ENCODE data around the gene ZBTB47.

ZBTB47 gene

DNA sequence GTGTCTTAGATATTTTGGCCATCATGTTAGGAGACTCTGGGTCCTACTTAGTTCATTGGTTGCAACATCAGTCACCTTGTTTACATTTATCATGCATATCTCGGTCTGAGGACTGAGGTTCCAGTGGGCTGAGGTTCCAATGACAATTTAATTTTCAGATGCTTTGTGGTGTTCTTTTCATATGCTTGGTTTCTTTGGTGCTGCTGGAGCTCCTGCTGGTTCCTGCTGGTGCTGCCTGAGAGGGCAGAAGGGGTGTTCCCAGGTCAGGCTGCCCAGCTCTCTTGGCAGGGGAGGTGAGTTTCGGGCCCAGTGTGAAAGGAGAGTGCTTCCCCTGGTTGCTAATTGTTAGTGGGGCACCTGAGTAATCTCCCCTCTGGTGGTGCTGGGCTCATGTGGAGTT, 24.9 kb downstream of the ZBTB47 start:
- in situ Hi-C loops (cut with HindIII; ENCODE audit: low pct_ligation_motif_present, low pct_unique_long_range_greater_than_20kb, low sequenced_read_pairs): no loop called here
- DNase-seq: no peak

DNA sequence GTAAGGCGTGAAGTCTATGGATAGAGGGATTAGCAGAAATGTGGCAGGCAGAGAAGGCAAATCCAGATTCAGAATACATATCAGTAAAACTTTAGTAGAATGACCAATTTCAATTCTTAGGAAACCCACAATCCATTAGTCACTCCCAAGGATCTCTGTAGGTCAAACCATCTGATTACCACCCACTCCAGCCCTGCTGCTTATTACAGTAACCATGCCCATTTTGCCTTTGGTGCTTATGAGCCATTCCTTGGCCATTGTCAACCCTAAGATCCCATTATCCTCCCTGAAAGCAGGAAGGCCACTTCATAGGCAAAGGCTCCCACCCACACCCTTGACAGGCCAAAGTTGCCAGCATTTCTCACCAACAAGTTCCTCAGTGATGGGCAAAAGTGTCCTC, 26.8 kb downstream of the ZBTB47 start:
- in situ Hi-C loops (cut with HindIII; ENCODE audit: low pct_ligation_motif_present, low pct_unique_long_range_greater_than_20kb, low sequenced_read_pairs): no loop called here
- DNase-seq: no peak

DNA sequence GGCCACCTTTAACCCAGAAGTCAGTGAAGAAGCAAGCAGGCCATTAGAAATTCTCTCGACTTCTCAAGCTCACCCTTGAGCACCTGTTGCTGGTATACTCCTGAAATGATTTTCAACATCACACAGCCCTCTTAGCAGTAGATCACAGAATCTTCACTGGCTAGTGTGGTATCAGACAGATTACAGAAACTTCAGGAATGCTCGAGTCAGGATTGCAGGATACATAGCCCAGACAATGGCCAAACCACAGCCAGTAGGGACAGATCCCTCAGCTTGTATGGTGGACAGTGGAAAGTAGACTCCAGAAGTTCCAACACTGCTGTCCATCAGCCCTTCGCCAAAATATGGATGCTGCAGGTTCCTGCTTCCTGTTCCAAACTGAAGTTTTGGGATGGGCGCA, 27.3 kb downstream of the ZBTB47 start:
- in situ Hi-C loops (cut with HindIII; ENCODE audit: low pct_ligation_motif_present, low pct_unique_long_range_greater_than_20kb, low sequenced_read_pairs): no loop called here
- no peak for DNase-seq

DNA sequence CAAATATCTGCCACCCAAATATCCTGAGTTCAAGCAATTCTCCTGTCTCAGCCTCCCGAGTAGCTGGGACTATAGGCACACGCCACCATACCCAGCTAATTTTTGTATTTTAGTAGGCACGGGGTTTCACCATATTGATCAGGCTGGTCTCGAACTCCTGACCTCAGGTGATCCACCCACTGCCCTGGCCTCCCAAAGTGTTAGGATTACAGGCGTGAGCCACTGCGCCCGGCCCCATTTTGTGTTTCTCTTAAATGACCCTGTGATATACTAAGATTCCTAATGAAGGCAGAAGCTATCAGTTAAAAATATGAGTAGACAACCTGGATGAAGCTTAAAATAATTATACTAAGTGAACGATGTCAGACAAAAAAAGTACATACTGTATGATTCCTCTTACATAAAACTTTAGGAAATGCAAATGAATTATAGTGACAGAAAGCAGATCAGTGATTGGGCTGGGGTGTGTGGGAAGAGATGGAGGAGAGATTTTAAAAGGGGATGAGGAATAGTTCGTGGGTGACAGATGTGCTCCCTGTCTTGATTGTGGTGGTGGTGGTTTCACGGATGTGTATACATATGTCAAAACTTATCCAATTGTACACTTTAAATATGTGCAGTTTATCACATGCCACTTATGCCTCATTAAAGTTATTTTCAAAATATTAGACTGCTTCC, 28.0 kb downstream of the ZBTB47 start:
- DNase-seq: no peak
- in situ Hi-C loops (cut with HindIII; ENCODE audit: low pct_ligation_motif_present, low pct_unique_long_range_greater_than_20kb, low sequenced_read_pairs): no loop called here

DNA sequence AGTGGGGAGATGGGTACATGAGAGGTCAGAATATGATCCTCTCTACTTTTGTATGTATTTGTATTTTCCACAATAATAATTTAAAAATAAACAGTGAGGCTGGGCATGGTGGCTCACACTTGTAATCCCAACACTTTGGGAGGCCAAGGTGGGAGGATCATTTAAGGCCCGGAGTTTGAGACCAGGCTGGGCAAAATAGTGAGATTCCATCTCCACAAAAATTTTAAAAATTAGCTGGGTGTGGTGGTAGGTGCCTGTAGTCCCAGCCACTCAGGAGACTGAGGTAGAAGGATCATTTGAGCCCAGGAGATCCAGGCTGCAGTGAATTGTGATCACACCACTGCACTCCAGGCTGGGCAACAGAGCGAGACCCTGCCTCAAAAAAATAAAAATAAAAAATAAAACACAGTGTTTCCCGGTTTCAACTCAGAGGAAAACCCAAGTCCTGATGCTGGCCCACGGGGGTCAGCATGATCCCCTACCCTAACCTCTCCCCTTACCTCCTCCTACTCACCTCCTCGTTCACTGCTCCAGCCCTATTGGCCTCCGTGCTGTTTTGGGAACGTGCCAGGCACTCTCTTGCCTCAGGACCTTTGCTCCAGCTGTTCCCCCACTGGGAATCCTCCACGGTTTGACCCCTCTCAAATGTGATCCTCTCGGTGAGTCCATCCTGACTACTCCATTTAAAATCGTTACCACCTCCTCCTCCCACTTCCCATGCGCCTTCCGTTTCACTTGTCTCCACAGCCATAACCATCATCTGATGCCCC, 29.0 kb downstream of the ZBTB47 start:
- in situ Hi-C loops (cut with HindIII; ENCODE audit: low pct_ligation_motif_present, low pct_unique_long_range_greater_than_20kb, low sequenced_read_pairs): no loop called here
- DNase-seq: no peak

DNA sequence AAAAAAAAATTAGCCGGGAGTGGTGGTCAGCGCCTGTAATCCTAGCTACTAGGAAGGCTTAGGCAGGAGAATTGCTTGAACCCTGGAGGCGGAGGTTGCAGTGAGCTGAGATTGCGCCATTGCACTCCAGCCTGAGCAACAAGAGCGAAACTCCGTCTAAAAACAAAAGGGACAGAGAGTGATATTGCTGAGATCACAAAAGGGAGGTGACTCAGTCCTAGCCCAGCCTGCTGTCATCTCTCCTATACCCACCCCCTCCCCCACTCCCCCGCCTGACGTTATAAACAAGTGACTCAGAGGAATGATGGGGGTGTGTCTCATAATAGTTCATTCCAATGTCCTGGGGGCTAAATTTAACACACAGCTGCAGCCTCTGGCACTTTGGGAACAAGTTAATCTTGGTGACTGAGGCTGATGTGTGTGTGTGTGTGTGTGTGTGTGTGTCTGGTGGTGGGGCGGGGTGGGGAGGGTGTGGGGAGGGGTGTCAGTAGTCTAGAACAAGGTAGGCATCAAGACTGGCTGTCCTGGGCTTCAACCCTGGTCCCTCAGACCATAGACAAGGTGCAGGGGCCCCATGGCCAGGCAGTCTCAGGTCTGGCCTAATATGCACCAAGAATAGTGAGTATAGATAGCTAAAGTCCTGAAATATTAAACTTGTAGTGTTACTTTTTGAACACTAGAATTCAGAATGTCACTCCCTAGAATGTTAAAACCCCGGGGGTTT, 30.5 kb downstream of the ZBTB47 start:
- in situ Hi-C loops (cut with HindIII; ENCODE audit: low pct_ligation_motif_present, low pct_unique_long_range_greater_than_20kb, low sequenced_read_pairs): no loop called here
- DNase-seq: peak; percentile 76

DNA sequence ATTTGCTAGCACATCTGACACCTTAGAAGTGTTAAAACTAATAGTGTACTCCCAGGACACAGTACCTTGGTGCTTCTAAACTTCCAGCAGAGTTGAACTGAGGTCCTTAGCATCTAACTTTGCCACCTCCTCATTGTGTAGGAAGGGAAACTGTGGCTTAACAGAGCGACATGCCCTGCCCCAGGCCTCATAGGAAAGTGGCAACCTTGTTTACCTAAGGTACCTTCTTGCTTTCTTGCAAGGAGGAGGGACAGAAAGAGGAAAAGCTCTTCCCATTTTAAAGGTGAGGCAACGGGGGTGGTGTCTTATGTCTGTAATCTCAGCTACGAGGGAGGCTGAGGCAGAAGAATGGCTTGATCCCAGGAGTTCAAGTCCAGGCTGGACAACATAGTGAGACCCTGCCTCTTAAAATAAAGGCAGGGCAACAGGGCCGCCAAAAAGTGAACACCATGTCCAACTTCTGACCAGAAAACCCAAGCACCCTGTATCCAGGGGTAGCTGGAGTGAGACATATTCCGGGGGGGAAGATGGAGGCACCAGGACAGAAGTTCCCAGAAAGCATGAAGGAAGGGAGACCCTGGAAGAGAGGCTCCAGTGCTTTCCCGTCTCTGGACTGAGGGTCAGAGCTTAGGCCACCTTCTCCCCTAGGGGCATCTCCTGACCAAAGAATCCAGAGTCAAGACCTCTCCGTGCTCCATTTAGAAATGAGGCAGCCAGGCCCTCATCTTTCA, 31.3 kb downstream of the ZBTB47 start:
- DNase-seq: no peak
- in situ Hi-C loops (cut with HindIII; ENCODE audit: low pct_ligation_motif_present, low pct_unique_long_range_greater_than_20kb, low sequenced_read_pairs): no loop called here

DNA sequence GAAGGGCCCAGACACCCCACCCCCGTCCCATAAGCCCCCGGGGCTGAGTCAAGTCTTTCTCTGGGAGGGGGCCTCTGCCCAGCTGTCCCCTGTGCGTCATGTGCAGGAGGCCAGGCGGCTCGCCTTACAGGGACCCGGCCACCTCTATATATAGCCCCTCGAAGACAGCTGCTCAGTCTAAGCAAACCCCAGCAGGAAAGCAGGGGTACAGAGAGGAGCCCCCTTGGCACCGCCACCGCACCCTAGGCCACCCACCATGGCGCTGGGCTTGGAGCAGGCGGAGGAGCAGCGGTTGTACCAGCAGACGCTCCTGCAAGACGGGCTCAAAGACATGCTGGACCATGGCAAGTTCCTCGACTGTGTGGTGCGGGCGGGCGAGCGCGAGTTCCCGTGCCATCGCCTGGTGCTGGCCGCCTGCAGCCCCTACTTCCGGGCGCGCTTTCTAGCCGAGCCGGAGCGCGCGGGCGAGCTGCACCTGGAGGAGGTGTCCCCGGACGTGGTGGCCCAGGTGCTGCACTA, 31.9 kb downstream of the ZBTB47 start, which contains the start of gene KLHL40:
TSS of gene KLHL40 (plus strand) at position 175 of the 519 bp plus-strand sequence. CDS start at position 257, 82 bp downstream.
- no peak for DNase-seq
- in situ Hi-C loops (cut with HindIII; ENCODE audit: low pct_ligation_motif_present, low pct_unique_long_range_greater_than_20kb, low sequenced_read_pairs): no loop called here

DNA sequence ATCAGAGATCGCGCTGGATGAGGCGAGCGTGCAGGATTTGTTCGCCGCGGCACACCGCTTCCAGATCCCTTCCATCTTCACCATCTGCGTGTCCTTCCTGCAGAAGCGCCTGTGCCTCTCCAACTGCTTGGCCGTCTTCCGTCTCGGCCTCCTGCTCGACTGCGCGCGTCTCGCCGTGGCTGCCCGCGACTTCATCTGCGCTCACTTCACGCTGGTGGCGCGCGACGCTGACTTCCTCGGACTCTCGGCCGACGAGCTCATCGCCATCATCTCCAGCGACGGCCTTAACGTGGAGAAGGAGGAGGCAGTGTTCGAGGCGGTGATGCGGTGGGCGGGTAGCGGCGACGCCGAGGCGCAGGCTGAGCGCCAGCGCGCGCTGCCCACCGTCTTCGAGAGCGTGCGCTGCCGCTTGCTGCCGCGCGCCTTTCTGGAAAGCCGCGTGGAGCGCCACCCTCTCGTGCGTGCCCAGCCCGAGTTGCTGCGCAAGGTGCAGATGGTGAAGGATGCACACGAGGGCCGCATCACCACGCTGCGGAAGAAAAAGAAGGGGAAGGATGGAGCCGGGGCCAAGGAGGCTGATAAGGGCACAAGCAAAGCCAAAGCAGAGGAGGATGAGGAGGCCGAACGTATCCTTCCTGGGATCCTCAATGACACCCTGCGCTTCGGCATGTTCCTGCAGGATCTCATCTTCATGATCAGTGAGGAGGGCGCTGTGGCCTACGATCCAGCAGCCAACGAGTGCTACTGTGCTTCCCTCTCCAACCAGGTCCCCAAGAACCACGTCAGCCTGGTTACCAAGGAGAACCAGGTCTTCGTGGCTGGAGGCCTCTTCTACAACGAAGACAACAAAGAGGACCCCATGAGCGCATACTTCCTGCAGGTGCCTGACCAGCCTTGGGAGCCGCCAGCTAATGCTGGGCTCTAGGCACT, 32.7 kb downstream of the ZBTB47 start:
- no peak for DNase-seq
- in situ Hi-C loops (cut with HindIII; ENCODE audit: low pct_ligation_motif_present, low pct_unique_long_range_greater_than_20kb, low sequenced_read_pairs): no loop called here

DNA sequence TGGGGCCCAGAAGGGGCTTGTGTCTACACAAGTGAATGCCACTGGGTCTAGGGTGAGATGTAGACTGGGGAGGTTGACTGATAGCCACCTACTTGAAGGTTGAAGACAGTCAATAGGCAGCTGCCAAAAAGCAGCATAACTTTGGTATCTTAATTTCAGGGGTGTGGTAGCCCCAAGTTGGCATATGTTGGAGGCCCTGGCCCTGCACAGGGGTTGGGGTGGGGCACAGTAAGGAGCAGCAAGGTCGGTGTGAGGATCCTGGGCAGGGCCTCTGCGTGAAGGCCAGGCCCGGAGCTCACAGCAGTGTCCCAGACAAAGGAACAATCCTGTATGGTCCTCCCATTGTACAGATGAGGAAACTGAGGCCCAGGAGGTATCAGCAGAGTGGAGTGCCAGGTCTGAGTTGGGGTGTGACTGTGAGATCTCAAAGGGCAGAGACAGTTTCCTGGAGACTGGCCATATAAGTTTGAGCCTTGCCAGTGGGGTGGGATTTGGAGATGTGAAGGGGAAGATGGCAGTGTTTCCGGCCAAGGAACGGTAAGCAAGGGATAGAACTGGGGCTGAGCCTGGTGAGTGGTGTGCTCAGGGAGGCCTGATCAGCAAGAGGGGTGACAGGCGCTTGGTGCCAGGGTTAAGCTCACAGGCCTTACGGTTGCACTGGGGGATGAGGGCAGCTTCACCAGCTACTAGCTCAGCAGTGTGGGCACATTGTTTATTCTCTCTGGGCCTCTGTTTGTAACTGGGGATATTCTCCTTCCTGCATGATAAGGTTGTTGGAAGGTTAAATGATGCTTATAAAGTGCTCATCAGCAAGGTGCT, 33.5 kb downstream of the ZBTB47 start:
- no peak for DNase-seq
- in situ Hi-C loops (cut with HindIII; ENCODE audit: low pct_ligation_motif_present, low pct_unique_long_range_greater_than_20kb, low sequenced_read_pairs): no loop called here

DNA sequence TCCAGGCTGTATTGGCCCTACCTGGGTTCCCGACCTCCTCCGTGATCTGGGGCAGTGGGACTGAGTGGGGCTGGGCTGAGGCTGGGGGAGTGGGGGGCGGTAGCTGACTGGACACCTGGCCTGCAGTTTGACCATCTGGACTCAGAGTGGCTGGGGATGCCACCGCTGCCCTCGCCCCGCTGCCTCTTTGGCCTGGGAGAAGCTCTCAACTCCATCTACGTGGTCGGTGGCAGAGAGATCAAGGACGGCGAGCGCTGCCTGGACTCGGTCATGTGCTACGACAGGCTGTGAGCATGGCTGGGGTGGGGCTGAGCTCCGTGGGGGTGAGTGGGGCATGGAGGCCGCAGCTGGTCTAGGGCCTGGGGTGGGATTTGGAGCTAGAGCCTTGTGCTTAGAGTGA, 34.5 kb downstream of the ZBTB47 start:
- in situ Hi-C loops (cut with HindIII; ENCODE audit: low pct_ligation_motif_present, low pct_unique_long_range_greater_than_20kb, low sequenced_read_pairs): no loop called here
- no peak for DNase-seq

DNA sequence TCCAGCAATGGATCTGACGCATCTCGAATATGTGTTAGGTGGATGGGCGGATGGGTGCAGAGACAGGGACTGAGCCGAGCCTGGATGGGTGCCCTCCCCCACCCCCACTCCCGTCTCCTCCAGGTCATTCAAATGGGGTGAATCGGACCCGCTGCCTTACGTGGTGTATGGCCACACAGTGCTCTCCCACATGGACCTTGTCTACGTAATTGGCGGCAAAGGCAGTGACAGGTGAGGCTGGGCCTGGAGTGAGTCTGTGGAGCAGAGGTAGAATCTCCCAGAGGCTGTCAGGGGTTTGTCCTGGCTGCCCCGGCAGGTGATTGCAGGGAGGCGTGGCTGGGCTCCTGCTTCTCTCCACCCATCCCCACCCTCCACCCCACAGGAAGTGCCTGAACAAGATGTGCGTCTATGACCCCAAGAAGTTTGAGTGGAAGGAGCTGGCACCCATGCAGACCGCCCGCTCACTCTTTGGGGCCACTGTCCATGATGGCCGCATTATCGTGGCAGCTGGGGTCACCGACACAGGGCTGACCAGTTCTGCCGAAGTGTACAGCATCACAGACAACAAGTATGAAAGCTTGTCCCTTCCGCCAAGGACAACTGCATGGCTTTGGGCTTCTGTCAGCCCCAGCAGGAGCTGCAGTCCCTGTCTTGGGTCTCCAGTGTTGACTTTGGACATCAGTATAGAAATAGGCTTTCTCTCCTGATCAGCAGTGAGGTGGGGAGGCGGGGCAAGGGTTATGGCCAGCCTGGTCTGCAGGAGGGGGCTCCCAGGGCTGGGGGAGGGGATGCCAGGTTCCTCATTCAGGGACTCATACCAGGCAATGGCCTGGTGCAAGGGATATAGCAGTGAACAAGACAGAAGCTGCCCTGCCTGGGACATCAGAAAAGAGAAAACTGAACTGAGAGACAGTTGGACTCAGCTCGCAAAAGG, 35.3 kb downstream of the ZBTB47 start:
- in situ Hi-C loops (cut with HindIII; ENCODE audit: low pct_ligation_motif_present, low pct_unique_long_range_greater_than_20kb, low sequenced_read_pairs): no loop called here

DNA sequence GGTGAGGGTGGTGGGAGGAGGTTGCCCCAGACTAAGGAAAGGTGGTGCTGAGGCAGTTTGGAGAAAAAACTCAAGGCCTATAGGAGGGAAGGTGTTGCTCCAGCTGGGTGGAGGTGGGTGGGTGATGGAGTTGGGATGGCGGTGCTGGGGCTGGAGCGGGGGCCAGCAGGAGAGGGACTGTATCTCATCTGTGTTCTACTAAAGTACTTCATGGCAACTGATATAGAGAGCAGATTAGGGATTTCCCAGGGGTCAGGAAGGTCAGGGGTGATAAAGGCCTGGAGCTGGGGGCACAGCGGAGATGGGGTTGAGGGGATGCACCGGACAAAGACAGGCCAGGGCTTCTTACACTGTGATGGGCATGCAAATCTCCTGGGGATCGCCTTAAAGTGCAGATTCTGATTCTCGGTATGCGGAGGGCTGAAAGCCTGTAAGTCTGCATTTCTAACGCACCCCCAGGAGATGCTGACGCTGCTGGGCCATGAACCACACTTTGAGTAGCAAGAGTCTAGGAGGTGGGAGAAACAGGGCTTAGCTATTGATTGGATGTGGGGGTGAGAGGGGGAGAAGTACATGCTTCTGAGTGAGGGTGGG, 36.0 kb downstream of the ZBTB47 start:
- in situ Hi-C loops (cut with HindIII; ENCODE audit: low pct_ligation_motif_present, low pct_unique_long_range_greater_than_20kb, low sequenced_read_pairs): no loop called here
- no peak for DNase-seq

More for the DNA sequence above, 35.3 kb downstream of the ZBTB47 start:
- DNase-seq: no peak

DNA sequence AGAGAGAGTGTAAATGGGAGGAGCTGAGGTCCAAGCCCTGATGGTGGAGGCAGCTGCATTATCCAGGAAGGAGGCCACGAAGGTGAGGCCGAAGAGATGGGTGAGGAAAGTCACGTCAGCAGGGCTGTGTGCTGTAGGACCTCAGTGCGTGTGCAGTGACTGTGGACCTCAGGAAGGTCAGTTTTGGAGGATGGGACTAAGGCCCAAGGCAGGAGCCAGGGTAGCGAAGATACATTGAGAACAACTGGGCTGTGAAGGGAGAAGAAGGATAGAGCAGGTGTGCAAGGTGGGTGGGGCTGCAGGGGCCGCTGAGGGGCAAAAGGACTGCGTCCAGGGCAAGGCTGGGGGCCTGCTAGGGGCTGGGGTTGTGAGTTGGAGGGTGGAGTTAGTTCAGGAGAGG, 36.7 kb downstream of the ZBTB47 start:
- in situ Hi-C loops (cut with HindIII; ENCODE audit: low pct_ligation_motif_present, low pct_unique_long_range_greater_than_20kb, low sequenced_read_pairs): no loop called here

DNA sequence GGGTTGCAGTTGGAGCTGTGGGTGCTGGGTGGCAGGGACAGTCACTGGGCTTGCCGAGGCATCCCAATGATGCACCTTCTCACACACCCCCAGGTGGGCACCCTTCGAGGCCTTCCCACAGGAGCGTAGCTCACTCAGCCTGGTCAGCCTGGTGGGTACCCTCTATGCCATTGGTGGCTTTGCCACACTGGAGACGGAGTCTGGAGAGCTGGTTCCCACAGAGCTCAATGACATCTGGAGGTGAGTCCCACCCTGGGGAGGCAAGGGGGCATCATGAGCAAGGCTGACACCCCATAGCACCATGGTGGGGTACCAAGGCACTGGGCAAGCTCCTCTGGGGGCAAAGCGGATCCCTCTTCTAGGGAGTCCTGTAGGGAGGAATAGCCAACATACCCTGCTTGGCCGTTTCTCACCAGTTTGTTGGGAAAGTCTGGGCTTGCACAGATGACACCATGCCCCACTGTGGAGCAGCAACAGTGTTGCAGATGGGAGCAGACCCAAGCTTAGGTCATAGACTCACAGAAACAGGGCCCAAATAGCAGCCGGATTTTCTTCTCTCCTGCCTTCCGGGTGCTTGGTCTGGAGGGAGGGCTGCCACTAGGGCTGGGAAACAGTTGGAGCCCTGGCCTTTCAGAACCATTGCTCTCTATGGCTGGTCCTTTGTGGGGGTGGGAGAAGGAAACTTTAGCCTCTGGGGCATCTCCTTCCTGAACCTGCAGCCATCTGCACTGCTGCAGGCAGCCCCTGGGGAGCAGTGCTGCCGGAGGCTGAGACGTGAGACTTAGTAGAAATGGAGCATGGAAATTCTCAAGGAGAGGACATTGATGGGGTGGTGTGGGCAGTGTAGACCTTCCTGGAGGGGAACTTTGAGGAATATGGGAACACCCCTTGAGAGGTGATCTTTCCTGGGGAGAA, 37.5 kb downstream of the ZBTB47 start:
- in situ Hi-C loops (cut with HindIII; ENCODE audit: low pct_ligation_motif_present, low pct_unique_long_range_greater_than_20kb, low sequenced_read_pairs): no loop called here

More for the DNA sequence above, 36.7 kb downstream of the ZBTB47 start:
- no peak for DNase-seq

More for the DNA sequence above, 37.5 kb downstream of the ZBTB47 start:
- no peak for DNase-seq
